Measurements from ENCODE around the gene CORO2B. TPM values are rescaled to one million over a fixed set of nuclear protein-coding genes. Genes with fewer than 3 reads are reported as not detected.

Gene CORO2B
- total RNA-seq, 1 donor from 2014 or later, result 16.3 TPM

DNA sequence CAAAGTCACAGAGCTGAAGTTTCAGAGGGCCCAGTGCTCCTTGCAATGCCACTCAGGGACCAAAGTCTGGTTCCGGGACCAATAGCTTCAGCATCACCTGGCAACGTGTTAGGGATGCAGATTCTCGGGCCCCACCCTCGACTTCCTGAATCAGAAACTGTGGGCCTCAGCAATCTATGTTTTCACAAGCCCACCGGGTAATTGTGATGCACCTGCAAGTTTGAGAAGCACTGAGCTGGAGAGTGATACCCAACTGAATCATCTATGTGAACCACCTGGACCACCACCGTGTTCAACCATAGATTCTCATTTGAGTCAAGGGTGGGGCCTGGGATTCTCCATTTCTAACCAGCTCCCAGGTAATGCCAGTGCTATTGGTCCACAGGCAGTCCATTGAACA lies 55.7 kb downstream of the CORO2B start:
- H3K27me3 Mint-ChIP-seq (ENCODE audit: unreplicated experiment), result peaks cover 3% of the 10 kb centered on the region
- TF ChIP-seq, protein P1, sequence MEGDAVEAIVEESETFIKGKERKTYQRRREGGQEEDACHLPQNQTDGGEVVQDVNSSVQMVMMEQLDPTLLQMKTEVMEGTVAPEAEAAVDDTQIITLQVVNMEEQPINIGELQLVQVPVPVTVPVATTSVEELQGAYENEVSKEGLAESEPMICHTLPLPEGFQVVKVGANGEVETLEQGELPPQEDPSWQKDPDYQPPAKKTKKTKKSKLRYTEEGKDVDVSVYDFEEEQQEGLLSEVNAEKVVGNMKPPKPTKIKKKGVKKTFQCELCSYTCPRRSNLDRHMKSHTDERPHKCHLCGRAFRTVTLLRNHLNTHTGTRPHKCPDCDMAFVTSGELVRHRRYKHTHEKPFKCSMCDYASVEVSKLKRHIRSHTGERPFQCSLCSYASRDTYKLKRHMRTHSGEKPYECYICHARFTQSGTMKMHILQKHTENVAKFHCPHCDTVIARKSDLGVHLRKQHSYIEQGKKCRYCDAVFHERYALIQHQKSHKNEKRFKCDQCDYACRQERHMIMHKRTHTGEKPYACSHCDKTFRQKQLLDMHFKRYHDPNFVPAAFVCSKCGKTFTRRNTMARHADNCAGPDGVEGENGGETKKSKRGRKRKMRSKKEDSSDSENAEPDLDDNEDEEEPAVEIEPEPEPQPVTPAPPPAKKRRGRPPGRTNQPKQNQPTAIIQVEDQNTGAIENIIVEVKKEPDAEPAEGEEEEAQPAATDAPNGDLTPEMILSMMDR (IDR thresholded peaks at IDR 0.05; ENCODE audit: partially characterized antibody, unreplicated experiment), result no peak
- peaks cover 43% of the 10 kb centered on the region for H3K4me1 Mint-ChIP-seq (ENCODE audit: low read depth, unreplicated experiment)
- no peak overlapping the region for H3K27ac Mint-ChIP-seq (ENCODE audit: unreplicated experiment)
- H3K36me3 Mint-ChIP-seq (ENCODE audit: unreplicated experiment), result no peaks in the 10 kb centered on the region
- no peak overlapping the region for H3K4me3 Mint-ChIP-seq (ENCODE audit: unreplicated experiment)
- peaks cover 4% of the 10 kb centered on the region for H3K9me3 Mint-ChIP-seq (ENCODE audit: unreplicated experiment)
- DNase-seq, result no peak

DNA sequence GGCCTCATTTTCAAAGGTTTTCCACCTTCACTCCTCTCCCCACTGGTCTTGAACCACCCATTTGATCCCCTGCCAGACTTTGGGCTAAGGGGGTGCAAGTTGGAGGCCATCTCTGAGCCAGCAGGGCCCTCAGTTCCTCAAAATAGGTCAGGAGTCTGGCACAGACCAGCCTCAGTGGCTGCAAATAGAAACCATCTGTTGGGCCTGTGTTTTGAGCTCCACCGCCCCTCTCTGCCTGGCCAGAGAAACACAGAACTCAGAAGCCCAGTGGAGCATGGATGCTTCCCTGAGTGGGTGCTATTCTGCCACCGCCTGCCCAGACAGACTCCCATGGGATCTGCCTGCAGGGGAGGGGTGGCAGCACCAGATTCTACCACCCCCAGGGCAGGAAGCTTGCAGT lies 56.3 kb downstream of the CORO2B start:
- peaks cover 3% of the 10 kb centered on the region for H3K27me3 Mint-ChIP-seq (ENCODE audit: unreplicated experiment)
- H3K27ac Mint-ChIP-seq (ENCODE audit: unreplicated experiment), result no peak overlapping the region
- H3K4me1 Mint-ChIP-seq (ENCODE audit: low read depth, unreplicated experiment), result peaks cover 39% of the 10 kb centered on the region
- no peak for DNase-seq
- no peaks in the 10 kb centered on the region for H3K36me3 Mint-ChIP-seq (ENCODE audit: unreplicated experiment)
- TF ChIP-seq, protein P1 (IDR thresholded peaks at IDR 0.05; ENCODE audit: partially characterized antibody, unreplicated experiment), result no peak
- no peak overlapping the region for H3K4me3 Mint-ChIP-seq (ENCODE audit: unreplicated experiment)
- peaks cover 4% of the 10 kb centered on the region for H3K9me3 Mint-ChIP-seq (ENCODE audit: unreplicated experiment)

DNA sequence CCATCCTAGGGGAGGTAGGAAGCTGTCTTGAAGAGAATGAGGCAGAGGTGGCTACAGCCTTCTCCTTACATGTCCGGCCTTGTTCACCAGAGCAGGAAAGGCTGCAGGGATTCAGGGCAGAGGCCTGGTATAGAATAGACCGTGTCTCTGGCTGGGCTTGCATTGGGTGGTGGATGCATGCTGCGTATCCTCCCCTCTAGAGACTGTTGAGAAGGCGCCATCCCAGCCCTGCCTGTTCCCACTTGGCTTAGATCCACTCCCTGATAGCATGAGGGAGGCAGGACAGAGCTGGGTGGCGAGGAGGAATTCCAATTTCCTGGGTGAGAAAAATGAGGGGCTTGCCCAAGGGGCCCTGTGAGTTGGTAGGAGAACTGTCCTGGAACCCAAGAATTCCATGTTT lies 57.5 kb downstream of the CORO2B start:
- Mint-ChIP-seq H3K4me1 (ENCODE audit: low read depth, unreplicated experiment) (peaks cover 48% of the 10 kb centered on the region), H3K36me3 (ENCODE audit: unreplicated experiment) (no peaks in the 10 kb centered on the region), H3K9me3 (ENCODE audit: unreplicated experiment) (peaks cover 4% of the 10 kb centered on the region), H3K4me3 (ENCODE audit: unreplicated experiment) (peak overlapping the region; percentile 61), H3K27ac (ENCODE audit: unreplicated experiment) (peak overlapping the region; percentile 66), H3K27me3 (ENCODE audit: unreplicated experiment) (peaks cover 4% of the 10 kb centered on the region)
- no peak for DNase-seq
- TF ChIP-seq, protein P1 (IDR thresholded peaks at IDR 0.05; ENCODE audit: partially characterized antibody, unreplicated experiment), result no peak

DNA sequence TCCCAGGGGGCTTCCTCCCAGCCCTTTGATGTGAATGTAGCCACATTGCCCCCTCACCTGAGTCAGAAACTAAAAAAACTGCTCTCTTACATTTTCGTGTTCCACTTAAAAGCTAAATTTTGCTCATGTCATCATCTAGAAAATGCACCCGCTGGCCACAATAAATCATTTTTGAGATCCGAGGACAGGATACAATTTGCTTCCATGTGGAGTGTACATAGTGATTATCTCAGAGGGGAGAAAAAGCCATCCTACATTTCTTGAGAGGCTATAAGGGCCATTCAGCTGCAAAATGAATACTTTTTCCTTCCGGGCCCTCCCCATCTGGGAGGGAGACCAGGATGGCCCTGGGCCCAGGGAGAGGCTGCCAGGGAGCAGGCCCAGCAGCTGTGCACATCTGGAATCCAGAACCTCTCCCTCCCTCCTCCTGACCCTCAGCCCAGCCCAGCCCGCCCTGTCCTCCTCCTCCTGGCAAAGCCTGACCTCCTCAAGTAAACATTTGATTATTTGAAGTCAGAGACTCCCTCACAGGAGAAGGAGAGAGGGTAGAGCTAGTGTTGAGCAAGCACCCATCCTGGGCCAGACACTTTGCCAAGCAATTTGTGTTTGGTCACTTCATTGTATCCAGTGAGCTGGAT lies 59.1 kb downstream of the CORO2B start:
- Mint-ChIP-seq H3K9me3 (ENCODE audit: unreplicated experiment) (peaks cover 4% of the 10 kb centered on the region), H3K4me1 (ENCODE audit: low read depth, unreplicated experiment) (peaks cover 49% of the 10 kb centered on the region), H3K27me3 (ENCODE audit: unreplicated experiment) (peaks cover 4% of the 10 kb centered on the region), H3K4me3 (ENCODE audit: unreplicated experiment) (peak overlapping the region; percentile 46), H3K27ac (ENCODE audit: unreplicated experiment) (peak overlapping the region; percentile 28), H3K36me3 (ENCODE audit: unreplicated experiment) (no peaks in the 10 kb centered on the region)
- TF ChIP-seq, protein P1 (IDR thresholded peaks at IDR 0.05; ENCODE audit: partially characterized antibody, unreplicated experiment), result no peak
- no peak for DNase-seq

DNA sequence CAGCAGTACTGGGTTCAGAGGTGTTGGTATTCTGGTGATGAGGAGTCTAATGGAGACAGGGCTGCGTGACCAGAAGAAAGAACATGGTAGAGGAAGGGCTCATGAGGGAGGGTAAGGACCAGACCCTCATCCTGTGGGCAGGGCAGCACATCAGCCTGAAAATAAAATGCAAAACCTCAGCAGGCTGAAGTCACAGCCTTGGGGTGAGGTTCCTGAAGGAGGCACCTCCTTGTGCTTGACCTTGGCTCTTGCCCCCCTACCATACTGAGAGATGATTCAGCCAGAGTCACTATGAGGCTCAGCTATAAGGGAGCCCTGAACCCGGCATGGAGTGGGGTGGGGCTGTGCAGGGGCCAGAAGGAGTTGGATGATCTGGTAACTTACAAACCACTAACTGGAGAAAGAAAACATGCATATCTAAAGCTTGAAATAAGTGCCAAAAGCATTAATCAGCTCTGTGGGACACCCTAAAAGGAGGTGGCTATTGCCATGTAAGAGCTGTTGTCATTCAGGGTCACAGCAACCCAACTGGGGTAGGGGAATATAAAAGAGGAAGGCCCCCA lies 60.2 kb downstream of the CORO2B start:
- peaks cover 4% of the 10 kb centered on the region for H3K9me3 Mint-ChIP-seq (ENCODE audit: unreplicated experiment)
- no peaks in the 10 kb centered on the region for H3K36me3 Mint-ChIP-seq (ENCODE audit: unreplicated experiment)
- H3K27ac Mint-ChIP-seq (ENCODE audit: unreplicated experiment), result no peak overlapping the region
- H3K4me3 Mint-ChIP-seq (ENCODE audit: unreplicated experiment), result no peak overlapping the region
- peaks cover 4% of the 10 kb centered on the region for H3K27me3 Mint-ChIP-seq (ENCODE audit: unreplicated experiment)
- no peak for DNase-seq
- TF ChIP-seq, protein P1 (IDR thresholded peaks at IDR 0.05; ENCODE audit: partially characterized antibody, unreplicated experiment), result no peak
- peaks cover 45% of the 10 kb centered on the region for H3K4me1 Mint-ChIP-seq (ENCODE audit: low read depth, unreplicated experiment)
